ENCODE data around the gene HNRNPA2B1.
A peak's percentile ranks its signal among the peaks of the same experiment; 100 is the strongest.
"Not testable (repeated sequence)": the region's sequence is repeated elsewhere in the genome, so short reads cannot be mapped to it uniquely, and the experiment has no call there.

HNRNPA2B1 gene

GRCh38 chr7:26186364-26187311 lies 13.9 kb downstream of the HNRNPA2B1 start:
- H3K27ac ChIP-seq, result peak overlapping the region; percentile 20
- DNase-seq (ENCODE audit: low read depth, low spot score), result no peak

GRCh38 chr7:26185844-26186180 lies 14.7 kb downstream of the HNRNPA2B1 start:
- no peak overlapping the region for H3K27ac ChIP-seq
- DNase-seq (ENCODE audit: low read depth, low spot score), result no peak

GRCh38 chr7:26185131-26185843 lies 15.3 kb downstream of the HNRNPA2B1 start:
- no peak for DNase-seq (ENCODE audit: low read depth, low spot score)
- H3K27ac ChIP-seq, result peak overlapping the region; percentile 28

GRCh38 chr7:26184281-26185101 lies 16.1 kb downstream of the HNRNPA2B1 start:
- DNase-seq (ENCODE audit: low read depth, low spot score), result not testable (repeated sequence)
- peak overlapping the region; percentile 28 for H3K27ac ChIP-seq

GRCh38 chr7:26183545-26184280 lies 16.8 kb downstream of the HNRNPA2B1 start:
- DNase-seq (ENCODE audit: low read depth, low spot score), result no peak
- H3K27ac ChIP-seq, result peak overlapping the region; percentile 28

- no peak overlapping the region for H3K27ac ChIP-seq
- no peak for DNase-seq (ENCODE audit: low read depth, low spot score)
These were observed 17.8 kb downstream of the HNRNPA2B1 start for GRCh38 chr7:26182706-26183105.

GRCh38 chr7:26182283-26182682 lies 18.3 kb downstream of the HNRNPA2B1 start:
- no peak for DNase-seq (ENCODE audit: low read depth, low spot score)

GRCh38 chr7:26181474-26182227 lies 18.9 kb downstream of the HNRNPA2B1 start:
- no peak for DNase-seq (ENCODE audit: low read depth, low spot score)
- peak overlapping the region; percentile 1 for H3K27ac ChIP-seq

More at GRCh38 chr7:26182283-26182682, 18.3 kb downstream of the HNRNPA2B1 start:
- H3K27ac ChIP-seq, result no peak overlapping the region

GRCh38 chr7:26180792-26181198 lies 19.8 kb downstream of the HNRNPA2B1 start:
- peak overlapping the region; percentile 1 for H3K27ac ChIP-seq
- DNase-seq (ENCODE audit: low read depth, low spot score), result no peak

- no peak for DNase-seq (ENCODE audit: low read depth, low spot score)
- no peak overlapping the region for H3K27ac ChIP-seq
These were observed 20.6 kb downstream of the HNRNPA2B1 start for GRCh38 chr7:26179826-26180497.

DNA sequence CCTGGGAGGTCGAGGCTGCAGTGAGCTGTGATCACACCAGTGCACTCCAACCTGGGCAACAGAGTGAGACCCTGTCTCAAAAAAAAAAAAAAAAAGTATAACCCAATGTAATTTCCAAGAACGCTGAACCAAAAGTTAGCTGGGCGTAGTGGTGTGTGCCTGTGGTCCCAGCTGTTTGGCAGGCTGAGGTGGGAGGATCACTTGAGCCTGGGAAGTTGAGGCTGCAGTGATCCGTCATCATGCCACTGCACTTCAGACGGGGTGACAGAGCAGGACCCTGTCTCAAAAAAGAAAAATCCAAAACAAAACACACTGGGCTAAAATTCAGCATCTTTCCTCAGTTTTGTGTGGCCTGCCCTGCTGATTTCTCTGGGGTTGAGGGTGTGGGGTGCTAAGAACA lies 21.1 kb downstream of the HNRNPA2B1 start:
- DNase-seq (ENCODE audit: low read depth, low spot score), result no peak

DNA sequence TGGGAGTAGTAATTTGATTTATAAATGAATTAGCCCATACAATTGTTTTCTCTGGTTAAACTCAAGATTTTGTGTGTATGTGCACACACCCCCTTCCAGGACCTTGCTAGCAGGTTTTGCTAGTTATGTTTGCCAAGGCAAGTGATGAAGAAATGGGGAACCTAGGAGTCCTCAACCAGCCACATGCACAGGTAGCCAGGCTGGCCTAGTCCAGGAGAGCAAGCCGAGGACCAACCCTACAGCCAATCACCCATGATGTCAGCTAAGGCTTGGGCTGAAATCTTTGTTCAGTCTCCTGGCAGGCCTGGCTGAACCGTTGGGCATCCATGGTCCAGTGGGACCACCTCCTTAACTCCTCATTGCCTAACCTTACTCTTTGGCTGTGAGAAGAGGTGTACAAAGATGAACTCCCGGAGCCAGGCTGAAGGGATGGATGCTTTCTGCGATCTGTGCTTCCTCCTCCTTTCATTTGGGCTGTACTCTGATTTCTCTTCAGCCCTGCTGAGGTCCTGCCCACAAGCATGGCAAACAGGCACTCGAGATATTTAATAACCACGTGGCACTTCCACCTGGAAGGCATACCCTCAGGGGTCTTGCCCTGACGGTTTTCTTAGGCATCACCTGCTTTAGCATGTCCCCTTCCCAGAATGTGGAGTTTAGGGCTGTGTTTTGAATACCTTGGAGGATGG lies 22.1 kb downstream of the HNRNPA2B1 start:
- DNase-seq (ENCODE audit: low read depth, low spot score), result no peak
- H3K27ac ChIP-seq, result no peak overlapping the region

More for the DNA sequence above, 21.1 kb downstream of the HNRNPA2B1 start:
- no peak overlapping the region for H3K27ac ChIP-seq

GRCh38 chr7:26177269-26177668 lies 23.3 kb downstream of the HNRNPA2B1 start:
- not testable (repeated sequence) for H3K27ac ChIP-seq; DNase-seq (ENCODE audit: low read depth, low spot score)

DNA sequence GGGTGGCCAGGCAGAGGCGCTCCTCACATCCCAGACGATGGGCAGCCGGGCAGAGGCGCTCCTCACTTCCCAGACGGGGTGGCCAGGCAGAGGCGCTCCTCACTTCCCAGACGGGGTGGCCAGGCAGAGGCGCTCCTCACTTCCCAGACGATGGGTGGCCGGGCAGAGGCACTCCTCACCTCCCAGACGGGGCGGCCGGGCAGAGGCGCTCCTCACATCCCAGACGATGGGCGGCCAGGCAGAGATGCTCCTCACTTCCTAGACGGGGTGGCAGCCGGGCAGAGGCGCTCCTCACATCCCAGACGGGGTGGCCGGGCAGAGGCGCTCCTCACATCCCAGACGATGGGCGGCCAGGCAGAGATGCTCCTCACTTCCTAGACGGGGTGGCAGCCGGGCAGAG lies 23.9 kb downstream of the HNRNPA2B1 start:
- DNase-seq (ENCODE audit: low read depth, low spot score); H3K27ac ChIP-seq: not testable (repeated sequence)

DNA sequence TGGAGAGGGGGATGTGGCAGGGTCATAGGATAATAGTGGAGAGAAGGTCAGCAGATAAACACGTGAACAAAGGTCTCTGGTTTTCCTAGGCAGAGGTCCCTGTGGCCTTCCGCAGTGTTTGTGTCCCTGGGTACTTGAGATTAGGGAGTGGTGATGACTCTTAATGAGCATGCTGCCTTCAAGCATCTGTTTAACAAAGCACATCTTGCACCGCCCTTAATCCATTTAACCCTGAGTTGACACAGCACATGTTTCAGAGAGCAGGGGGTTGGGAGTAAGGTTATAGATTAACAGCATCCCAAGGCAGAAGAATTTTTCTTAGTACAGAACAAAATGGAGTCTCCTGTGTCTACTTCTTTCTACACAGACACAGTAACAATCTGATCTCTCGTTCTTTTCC lies 24.6 kb downstream of the HNRNPA2B1 start:
- DNase-seq (ENCODE audit: low read depth, low spot score); H3K27ac ChIP-seq: not testable (repeated sequence)

DNA sequence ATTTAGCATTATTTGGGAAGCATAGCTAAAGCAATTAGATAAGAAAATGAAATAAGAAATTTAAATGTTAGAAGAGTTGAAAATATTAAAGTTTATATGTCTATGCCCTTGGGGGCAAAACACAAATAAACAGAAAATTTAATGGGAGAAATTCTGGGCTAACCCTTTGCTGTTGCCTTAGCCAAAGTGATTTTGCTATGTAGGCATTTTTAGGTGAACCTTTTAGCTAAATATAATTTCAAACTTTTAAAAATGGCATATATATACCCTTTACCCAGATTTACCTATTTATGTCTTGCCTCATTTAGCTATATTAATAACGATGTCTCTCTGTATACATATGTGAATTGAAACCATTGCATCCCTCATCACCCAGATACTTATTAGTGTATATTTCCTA lies 28.5 kb downstream of the HNRNPA2B1 start:
- no peak overlapping the region for H3K27ac ChIP-seq
- DNase-seq (ENCODE audit: low read depth, low spot score), result no peak

DNA sequence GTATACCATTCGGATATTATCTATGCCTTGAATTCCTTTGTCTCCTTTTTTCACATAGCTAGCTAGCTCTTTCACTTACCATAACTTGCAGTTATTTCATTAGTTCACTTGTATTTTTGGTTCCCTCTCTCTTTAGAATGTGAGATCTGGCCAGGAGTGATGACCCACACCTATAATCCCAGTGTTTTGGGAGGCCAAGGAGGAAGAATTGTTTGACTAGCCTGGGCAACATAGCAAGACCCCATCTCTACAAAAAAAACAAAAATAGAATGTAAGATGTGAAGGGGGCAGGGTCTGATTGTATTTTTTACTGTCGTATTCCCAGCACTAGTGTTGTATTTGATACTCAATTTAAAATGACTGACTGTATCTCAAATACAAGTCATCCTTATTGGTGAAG lies 28.9 kb downstream of the HNRNPA2B1 start:
- DNase-seq (ENCODE audit: low read depth, low spot score), result no peak
- no peak overlapping the region for H3K27ac ChIP-seq

DNA sequence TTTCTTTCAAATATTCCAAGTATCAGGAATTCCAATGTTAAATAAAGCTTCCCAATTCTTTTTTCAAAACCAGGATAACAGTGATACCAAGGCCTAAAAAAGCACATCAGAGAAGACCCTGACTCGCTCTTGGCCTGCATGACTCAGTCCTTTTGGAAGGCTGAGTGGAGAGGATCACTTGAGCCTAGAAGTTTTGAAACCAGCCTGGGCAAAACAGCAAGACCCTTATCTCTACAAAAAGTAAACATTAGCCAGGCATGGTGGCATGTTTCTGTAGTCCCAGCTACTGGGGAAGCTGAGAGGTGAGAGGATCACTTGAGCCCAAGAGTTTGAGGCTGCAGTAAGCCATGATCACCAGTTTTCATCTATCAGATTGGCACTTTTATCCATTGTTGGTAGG lies 29.9 kb downstream of the HNRNPA2B1 start:
- no peak for DNase-seq (ENCODE audit: low read depth, low spot score)
- no peak overlapping the region for H3K27ac ChIP-seq
